HG02642 (cell line): ENCODE data around the gene METTL4.
"Not testable (repeated sequence)": the region's sequence is repeated elsewhere in the genome, so short reads cannot be mapped to it uniquely, and the experiment has no call there.

Experiments used
- ATAC-seq: cut with Tn5 transposase; IDR thresholded peaks from one replicate; pipeline ENCODE4 v1.9.1; 2021; ENCODE audit warnings: mild to moderate bottlenecking; ENCODE audit not compliant: unreplicated experiment, poor library complexity

Gene METTL4

DNA sequence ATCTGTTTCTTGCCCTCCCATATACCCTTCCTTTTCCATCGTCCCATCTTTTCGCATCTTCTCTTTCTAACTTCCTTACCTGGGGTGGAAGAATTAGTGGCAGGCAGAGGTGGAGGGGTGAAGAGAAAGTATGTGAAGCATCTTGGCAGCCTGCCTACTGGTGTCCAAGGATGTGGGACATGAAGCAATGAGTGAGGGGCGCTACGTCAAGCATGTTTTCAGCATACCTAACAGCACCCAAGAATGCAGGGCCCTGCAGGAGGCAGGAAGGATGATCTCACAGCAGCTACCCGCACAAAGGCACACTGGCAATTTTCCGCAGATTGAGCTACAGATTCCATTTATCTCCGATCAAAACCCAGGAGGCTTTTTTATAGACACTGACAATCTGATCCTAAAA lies 42.2 kb downstream of the METTL4 start:
- ATAC-seq, result no peak

DNA sequence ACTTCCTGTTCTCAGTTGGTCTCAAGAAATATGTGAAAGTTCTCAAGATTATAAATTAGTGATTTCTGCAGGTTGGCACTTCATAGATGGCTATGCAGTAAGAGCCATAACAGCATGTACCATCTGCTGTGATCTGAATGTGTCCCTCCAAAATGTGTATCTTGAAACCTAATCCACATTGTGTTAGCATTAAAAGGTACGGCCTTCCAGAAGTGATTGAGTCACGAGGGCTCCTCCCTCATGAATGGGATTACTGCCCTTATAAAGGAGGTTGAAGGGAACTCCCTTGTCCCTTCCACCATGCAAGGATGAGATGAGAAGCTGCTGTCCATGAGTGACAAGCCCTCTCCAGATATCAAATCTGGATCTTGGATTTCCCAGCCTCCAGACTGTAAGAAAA lies 45.0 kb downstream of the METTL4 start:
- ATAC-seq, result no peak

DNA sequence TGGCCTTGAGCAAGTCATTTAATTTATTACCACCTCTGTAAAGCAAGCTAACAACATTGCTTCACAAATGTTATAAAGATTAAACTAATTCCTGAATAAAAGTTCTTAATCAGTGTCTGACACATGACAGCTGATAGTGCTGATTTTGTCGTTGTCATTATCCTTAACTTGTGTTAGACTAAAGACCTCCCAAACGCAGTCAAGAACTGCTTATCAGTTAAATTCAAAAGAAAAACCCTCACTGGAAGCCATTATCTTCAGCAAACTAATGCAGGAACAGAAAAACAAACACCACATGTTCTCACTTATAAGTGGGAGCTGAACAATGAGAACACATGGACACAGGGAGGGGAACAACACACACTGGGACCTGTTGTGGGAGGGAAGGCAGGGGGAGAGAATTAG lies 46.5 kb downstream of the METTL4 start:
- ATAC-seq, result not testable (repeated sequence)

DNA sequence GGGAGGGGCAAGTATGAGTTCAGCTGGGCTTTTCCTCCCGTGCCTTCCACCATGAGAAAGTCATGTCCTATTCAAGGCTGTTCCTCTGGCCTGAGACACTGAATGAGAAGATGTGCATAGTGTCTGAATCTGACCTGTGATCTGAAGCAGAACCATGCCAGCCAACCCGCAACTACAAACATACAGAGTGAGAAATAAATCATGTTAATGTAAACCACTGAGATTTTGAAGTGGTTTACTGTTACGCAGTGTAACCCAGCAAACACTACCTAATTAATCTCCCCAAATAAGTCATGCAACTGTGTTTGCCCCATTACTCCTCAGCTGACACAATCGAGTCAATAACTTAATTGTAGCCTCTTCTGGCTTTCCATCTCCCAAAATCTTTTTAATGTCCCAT lies 49.2 kb downstream of the METTL4 start:
- no peak for ATAC-seq

DNA sequence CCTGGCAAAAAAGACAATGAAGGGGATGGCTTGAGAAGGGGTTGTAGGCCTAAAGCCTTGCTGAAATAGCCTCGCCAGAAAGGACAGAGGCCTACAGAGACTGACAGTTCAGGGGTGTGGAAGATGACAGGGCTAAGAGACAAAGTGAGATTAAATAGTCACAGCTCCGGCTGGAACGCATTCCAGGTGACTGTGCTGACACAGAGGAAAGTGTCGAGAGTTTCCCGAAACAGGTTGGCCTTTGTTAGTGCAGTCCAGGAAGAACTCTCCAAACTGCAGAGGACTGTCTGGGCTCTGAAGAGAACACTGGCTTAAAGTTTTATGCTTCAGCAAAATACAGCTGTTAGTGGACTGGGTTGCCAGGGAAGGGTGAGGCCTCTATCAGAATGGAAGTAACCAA lies 52.8 kb downstream of the METTL4 start:
- ATAC-seq, result no peak

DNA sequence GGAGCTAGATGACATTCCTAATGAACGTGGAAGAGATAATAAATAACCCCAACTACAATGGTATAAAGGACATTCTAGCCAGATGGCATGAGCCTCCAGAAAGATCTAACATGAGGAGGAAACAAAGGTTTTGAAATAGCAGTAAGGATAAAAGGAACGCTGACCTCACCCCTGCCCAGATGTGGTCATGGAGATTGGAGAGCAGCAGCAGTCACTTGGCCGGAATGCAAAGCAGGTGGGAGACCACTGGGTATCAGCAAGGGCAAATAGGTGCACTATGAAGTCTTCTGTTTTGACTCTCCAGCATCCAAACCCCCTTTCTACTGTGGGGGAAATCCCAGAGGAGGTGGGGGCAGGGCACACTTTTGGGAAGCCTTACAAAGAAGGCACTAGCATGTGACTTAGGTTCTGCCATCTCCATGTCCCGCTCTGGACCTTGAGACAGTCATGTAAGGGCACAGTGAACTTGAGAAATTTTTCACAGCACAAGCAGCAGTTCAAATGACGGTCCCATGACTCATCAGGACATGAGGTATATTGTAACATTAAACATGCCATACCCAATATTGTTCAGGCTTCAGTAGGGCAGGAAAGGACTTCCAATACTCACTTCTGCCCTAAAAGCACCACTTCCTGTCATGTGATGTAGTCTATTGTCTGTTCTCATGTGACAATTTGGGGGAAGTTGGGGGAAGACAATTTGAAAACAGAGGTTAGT lies 55.2 kb downstream of the METTL4 start:
- ATAC-seq, result no peak

DNA sequence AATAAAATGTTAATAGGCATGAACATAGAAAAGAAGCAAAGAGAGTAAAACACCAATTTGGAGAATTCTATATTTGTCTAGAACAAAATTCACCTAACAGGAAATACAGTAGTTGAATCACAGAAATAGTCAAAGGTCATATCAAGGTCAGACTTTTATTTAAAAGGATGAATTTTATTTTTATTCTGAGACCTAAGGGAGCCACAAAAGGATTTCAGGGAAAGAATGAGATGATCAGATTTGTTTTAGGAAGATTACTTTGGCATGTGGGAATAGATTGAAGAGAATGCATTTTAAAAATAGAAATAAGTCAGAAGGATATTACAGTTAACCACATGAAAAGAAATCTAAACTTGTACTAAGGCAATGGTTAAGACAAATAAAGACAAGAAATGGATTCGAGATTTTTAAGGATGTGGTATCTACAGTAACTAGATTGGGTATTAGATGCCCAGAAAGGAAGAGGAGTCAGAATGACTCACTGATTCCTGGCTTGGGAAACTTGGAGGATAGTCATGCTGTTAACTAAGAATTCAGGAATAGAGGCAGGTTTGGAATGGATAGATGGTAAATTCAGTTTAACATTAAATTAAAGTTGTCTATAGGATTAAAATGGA lies 56.0 kb downstream of the METTL4 start:
- ATAC-seq, result no peak

DNA sequence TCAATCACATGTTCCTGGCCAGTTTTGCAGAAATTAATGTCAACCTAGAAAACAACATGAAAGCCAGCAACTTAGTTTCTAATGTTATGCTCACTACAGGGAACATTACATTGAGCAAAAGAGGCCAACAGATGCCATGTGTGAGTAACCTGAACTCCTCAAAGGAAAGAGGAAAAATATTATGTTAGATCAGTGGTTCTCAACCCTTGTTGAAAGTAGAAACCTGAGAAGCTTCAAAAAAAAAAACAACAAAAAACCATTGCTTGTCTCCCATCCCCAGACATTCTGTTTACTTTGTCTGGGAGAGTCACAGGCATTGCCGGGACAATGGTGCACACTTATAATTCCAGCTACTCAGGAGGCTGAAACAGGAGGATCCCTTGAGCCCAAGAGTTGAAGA lies 57.7 kb downstream of the METTL4 start:
- ATAC-seq, result no peak

DNA sequence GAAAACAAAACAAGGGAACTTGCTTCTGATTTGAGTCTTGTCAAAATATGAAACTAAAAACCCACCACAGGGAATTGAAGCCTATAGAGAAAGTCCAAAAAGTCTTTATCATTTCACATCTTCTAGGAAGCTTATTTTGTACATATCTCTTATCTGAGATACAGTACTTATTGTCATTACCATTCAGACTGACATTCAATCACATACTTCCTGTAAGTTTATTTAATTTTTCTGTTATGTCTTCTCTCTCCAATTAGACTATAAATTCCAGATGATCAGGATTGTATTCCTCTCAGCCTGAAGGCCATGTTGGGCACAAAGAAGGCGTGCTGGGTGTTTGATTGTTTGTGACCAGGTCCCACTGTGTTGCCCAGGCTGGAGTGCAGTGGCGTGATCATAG lies 59.2 kb downstream of the METTL4 start:
- no peak for ATAC-seq

DNA sequence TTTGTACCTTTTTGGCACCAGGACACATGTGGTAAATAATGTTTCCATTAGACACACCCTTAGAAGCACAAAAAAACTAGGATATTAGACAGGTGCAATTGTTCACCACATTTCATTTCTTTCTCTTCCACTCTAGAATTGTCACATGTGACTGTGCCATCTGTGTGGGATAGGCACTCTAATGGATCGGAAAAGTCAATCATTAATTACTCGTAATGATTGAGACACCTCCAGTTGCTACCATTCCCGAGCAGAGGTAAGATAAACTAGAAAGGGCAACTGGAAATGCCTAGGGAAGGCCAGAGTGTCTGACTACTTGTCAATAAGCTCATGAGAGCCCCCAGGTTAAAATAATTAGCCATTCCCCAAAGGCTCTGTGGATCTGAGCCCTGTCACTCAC lies 59.9 kb downstream of the METTL4 start:
- ATAC-seq, result no peak

DNA sequence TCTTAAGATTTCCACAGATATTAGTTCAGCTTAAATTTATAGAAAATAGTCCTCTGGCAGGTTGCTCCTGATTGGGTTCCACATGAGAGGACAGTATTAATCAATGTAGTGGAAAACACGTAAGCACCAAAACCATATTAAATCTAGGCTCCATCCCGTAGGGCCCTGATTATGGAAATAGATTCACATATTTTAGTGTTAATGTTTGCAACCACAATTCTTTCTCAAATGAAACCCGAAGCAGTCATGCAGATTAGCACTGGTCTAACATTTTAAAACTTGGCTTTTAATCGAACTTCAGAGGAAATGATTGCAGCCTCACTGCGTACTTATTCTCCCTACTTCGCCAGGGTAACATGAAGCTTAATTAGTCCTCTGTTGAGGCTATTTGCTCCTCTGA lies 60.9 kb downstream of the METTL4 start:
- no peak for ATAC-seq

DNA sequence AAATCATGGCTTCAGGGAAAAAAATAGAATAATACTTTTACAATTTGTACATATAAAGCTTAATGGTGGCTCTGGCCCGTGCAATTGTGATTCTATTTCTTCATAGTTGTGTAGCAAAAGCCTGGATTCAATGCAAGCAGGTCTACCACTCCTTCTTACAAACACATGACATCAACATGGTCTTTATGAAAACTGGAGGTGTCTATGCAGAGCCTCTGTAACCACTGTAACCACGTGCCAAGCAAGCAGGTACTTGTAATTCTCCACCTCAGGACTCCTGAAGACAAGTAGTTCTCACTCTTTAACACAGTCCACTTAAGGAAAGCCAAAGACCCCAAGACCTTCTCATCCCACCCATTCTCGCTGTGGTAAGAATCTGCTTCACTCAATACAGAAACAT lies 62.6 kb downstream of the METTL4 start:
- no peak for ATAC-seq

DNA sequence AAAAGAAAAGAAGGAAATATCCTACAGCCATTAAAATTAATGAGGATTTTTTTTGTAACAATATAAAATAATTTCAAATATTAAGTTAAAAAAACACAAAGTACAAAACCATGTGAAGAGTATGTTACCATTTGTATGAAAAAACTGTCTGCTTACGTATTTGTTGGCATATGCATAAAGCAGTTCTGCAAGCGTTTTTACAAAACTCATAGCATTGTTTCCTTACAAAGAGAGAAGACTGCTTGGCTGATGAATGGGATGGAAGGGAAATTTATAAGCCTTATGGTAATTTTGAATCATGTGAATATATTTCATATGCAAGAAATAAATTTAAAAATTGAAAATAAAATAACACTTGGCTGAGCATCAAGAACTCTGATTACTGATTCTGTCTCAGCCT lies 63.1 kb downstream of the METTL4 start:
- no peak for ATAC-seq

DNA sequence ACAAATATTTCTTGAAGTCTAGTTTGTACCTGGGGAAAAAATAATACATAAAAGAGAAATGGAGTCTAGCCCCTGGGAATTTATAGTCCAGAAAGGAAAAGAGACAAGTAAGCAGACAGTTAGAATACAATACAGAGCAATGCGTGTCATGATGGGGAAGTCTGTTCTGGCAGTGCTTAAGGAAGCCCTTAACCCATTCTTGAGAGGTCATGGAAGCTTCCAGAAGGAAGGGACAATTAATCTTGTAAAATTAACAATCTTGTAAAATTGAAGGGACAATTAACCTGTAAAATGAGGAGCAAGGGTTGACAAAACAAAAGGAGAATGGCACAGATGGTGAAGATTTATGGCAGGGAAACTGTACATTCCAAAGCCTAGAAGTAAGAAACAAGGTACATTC lies 66.7 kb downstream of the METTL4 start:
- ATAC-seq, result no peak

DNA sequence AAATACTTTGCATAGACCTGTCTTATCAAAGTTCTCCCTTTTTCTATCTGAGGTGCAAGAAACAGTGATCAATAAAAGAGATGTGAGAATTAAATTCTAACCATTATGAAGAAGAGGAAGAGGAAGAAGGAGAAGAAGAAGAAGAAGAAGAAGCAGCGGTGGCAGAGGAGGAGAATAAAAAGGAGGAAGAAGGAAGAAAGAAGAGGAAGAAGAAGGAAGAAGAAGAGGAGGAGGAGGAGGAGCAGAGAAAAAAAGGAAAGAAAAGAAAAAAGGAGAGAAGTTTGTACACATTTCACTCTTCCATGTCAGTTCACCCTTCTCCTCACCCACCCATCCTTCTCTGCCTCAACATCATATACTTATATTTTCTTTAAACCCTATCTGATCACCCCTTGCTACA lies 68.4 kb downstream of the METTL4 start:
- ATAC-seq, result no peak

DNA sequence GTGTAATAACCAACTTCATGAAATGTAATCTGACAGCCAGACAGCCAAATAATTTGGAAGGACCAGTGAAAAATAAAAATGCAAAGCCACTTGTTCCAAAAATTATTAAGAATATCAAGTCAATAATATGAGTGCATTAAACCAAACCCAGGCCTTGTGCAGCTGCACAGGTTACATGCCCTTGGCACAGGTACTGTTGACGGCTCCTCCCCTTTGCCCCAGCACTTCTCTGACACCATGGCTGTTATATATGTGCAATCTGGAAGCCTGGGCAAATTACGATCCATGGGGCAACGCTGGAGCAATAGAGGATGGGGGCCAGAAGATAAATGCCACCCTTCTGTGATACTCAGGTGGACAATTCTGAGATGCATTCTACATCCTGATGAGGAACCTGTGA lies 68.9 kb downstream of the METTL4 start:
- no peak for ATAC-seq

DNA sequence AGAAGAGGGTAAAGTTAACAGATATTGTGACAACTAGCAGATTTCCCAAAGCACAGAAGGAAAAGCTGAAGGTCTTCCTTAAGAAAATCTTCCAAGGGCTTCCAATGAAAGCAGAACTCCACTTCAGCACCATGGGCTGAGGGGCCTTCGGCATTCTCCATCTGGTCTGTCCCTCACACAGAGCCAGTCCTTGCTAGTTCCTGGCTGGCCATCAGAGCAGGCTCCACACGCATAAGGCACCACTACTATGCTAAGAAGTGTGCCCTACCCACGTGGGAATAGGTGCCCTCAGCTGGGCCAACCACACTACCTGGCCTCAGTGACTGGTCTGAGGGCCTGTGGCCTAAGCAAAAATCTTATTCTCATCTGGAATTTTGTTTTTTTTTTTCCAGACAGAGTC lies 73.5 kb downstream of the METTL4 start:
- no peak for ATAC-seq

DNA sequence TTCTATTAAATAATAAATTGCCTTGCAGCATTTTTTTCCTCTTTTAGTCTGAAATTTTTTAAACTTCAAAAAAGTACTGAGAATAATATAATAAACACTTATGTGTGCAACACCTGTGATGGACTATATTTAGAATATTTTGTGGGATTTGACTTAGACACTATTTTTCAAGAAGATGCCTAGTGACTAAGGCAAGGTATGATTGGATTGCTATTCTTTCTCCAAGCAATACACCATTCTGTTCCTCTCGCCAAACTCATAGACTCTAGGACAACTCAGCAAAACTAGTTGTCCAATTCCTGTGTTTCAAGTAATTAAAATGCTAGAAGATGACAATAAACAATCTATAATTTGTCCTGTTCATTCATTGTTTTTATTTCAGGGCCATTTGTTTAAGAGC lies 75.9 kb downstream of the METTL4 start:
- no peak for ATAC-seq

DNA sequence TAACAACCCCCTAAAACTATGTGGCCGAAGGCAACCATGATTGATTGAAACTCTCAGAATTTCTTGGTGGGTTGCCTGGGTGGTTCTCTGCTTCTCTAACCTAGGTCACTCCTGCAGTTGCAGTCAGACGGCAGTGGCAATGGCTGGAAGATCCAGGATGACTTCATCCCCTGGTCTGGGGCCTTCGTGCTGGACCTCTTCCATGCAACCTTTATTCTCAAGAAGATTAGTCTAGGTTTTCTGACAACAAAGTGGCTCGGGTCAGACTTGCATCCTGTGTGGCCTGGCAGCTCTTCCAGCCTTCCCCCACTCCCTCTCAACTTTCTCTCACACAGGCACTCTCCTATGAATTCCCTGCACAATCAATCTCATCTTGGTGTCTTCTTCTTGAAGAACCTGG lies 76.4 kb downstream of the METTL4 start:
- no peak for ATAC-seq
